Activated CD4-positive, alpha-beta memory T cell treated with anti-CD3 and anti-CD28 coated beads, Interleukin-2, amount 10 ng/mL, durations not matched to agents 7 days and 5 days (primary cell): Measurements from ENCODE around the gene KANSL3. TPM values are rescaled to one million over a fixed set of nuclear protein-coding genes. Genes with fewer than 3 reads are reported as not detected.

Experiments used
- CTCF ChIA-PET: fragments of 350-600 bp; sonication (Branson Sonifier 250); formaldehyde crosslinking; loops from one replicate; lab custom pipeline; 2021; ENCODE audit warnings: antibody characterized with exemption, inconsistent platforms; lab: Charles Lee
- POLR2A ChIA-PET: fragments of 350-600 bp; sonication (Branson Sonifier 250); formaldehyde crosslinking; loops from one replicate; lab custom pipeline; 2021; ENCODE audit warnings: antibody characterized with exemption; lab: Charles Lee
- DNase-seq: peaks from one replicate; pipeline ENCODE4 v3.0.0-alpha.2; 2020
- H3K27ac Mint-ChIP-seq: one replicate; pipeline ENCODE4 v1.8.0; 2021; ENCODE audit warnings: mild to moderate bottlenecking, mixed read lengths
- H3K27me3 Mint-ChIP-seq: one replicate; pipeline ENCODE4 v1.8.0; 2021; ENCODE audit warnings: mixed read lengths
- H3K36me3 Mint-ChIP-seq: one replicate; pipeline ENCODE4 v1.8.0; 2021; ENCODE audit warnings: low read depth, mixed read lengths
- H3K4me1 Mint-ChIP-seq: one replicate; pipeline ENCODE4 v1.8.0; 2021; ENCODE audit warnings: mixed read lengths
- H3K4me3 Mint-ChIP-seq: one replicate; pipeline ENCODE4 v1.8.0; 2021; ENCODE audit warnings: mild to moderate bottlenecking, mixed read lengths
- H3K9me3 Mint-ChIP-seq: one replicate; pipeline ENCODE4 v1.8.0; 2021; ENCODE audit warnings: mixed read lengths
- total RNA-seq, 2 experiments: library from RNA; stranded (reverse); gene quantifications; one replicate each; pipeline ENCODE4 v1.2.3, GENCODE V29; 2021

The KANSL3 gene
- 10 to 100 TPM; 58.2 to 60.9 TPM for total RNA-seq

GRCh38 chr2:96638144-96639121, at the start of gene KANSL3:
TSS of gene KANSL3 (minus strand) at chr2:96638312. CDS start at chr2:96637135, 1,177 bp downstream.
- CTCF ChIA-PET: interaction anchor here (0.9 to 1.9 kb wide), 4 partner anchors 21 to 219 kb away, joined by 3 to 6 read pairs (median 4); partner anchors contain the start of gene ANKRD39
- POLR2A ChIA-PET: interaction anchor here (0.6 to 4.0 kb wide), 19 partner anchors 12 to 430 kb away, joined by 3 to 58 read pairs (median 5); partner anchors contain the start of genes ANKRD39, ARID5A, CNNM4 and LMAN2L
- Mint-ChIP-seq H3K27ac (peak within 1 kb of the TSS; percentile 92), H3K4me3 (peak within 1 kb of the TSS; percentile 96), H3K4me1 (peaks cover 43% of the 10 kb centered on the region), H3K9me3 (no peaks in the 10 kb centered on the region), H3K27me3 (peaks cover 8% of the 10 kb centered on the region), H3K36me3 (peaks cover 34% of the 10 kb centered on the region)
- DNase-seq: peak; percentile 92

GRCh38 chr2:96687266-96687665, 49.2 kb upstream of the KANSL3 start:
- ChIA-PET POLR2A (no interaction called here), CTCF (no interaction called here)
- no peaks in the 10 kb centered on the region for H3K9me3 Mint-ChIP-seq
- no peaks in the 10 kb centered on the region for H3K36me3 Mint-ChIP-seq
- H3K4me1 Mint-ChIP-seq: no peaks in the 10 kb centered on the region
- no peak overlapping the region for H3K4me3 Mint-ChIP-seq
- H3K27ac Mint-ChIP-seq: no peak overlapping the region
- no peaks in the 10 kb centered on the region for H3K27me3 Mint-ChIP-seq
- no peak for DNase-seq

- POLR2A ChIA-PET: no interaction called here
- Mint-ChIP-seq H3K27me3 (no peaks in the 10 kb centered on the region), H3K4me1 (no peaks in the 10 kb centered on the region), H3K36me3 (no peaks in the 10 kb centered on the region), H3K9me3 (no peaks in the 10 kb centered on the region), H3K27ac (no peak overlapping the region), H3K4me3 (no peak overlapping the region)
- no peak for DNase-seq
- CTCF ChIA-PET: no interaction called here
Measured at GRCh38 chr2:96685577-96686459, 47.7 kb upstream of the KANSL3 start.

- H3K4me3 Mint-ChIP-seq: no peak overlapping the region
- ChIA-PET CTCF (no interaction called here), POLR2A (no interaction called here)
- H3K4me1 Mint-ChIP-seq: no peaks in the 10 kb centered on the region
- peaks cover 7% of the 10 kb centered on the region for H3K27me3 Mint-ChIP-seq
- no peaks in the 10 kb centered on the region for H3K9me3 Mint-ChIP-seq
- DNase-seq: no peak
- H3K36me3 Mint-ChIP-seq: no peaks in the 10 kb centered on the region
- no peak overlapping the region for H3K27ac Mint-ChIP-seq
Measured at GRCh38 chr2:96684883-96685576, 46.9 kb upstream of the KANSL3 start.

- H3K9me3 Mint-ChIP-seq: no peaks in the 10 kb centered on the region
- H3K4me3 Mint-ChIP-seq: no peak overlapping the region
- H3K36me3 Mint-ChIP-seq: no peaks in the 10 kb centered on the region
- peaks cover 13% of the 10 kb centered on the region for H3K27me3 Mint-ChIP-seq
- H3K4me1 Mint-ChIP-seq: no peaks in the 10 kb centered on the region
- ChIA-PET CTCF (no interaction called here), POLR2A (no interaction called here)
- DNase-seq: no peak
- no peak overlapping the region for H3K27ac Mint-ChIP-seq
Measured at GRCh38 chr2:96683972-96684820, 46.1 kb upstream of the KANSL3 start.

- Mint-ChIP-seq H3K27me3 (peaks cover 13% of the 10 kb centered on the region), H3K9me3 (no peaks in the 10 kb centered on the region), H3K36me3 (no peaks in the 10 kb centered on the region), H3K4me1 (no peaks in the 10 kb centered on the region), H3K4me3 (no peak overlapping the region), H3K27ac (no peak overlapping the region)
- ChIA-PET CTCF (no interaction called here), POLR2A (no interaction called here)
- no peak for DNase-seq
Measured at GRCh38 chr2:96683307-96683706, 45.2 kb upstream of the KANSL3 start.

GRCh38 chr2:96681540-96681939, 43.4 kb upstream of the KANSL3 start:
- Mint-ChIP-seq H3K27ac (no peak overlapping the region), H3K9me3 (no peaks in the 10 kb centered on the region), H3K4me3 (no peak overlapping the region), H3K36me3 (no peaks in the 10 kb centered on the region), H3K4me1 (no peaks in the 10 kb centered on the region), H3K27me3 (peaks cover 13% of the 10 kb centered on the region)
- CTCF ChIA-PET: no interaction called here
- DNase-seq: no peak
- POLR2A ChIA-PET: no interaction called here

GRCh38 chr2:96680561-96681141, 42.5 kb upstream of the KANSL3 start:
- H3K4me3 Mint-ChIP-seq: no peak overlapping the region
- H3K36me3 Mint-ChIP-seq: no peaks in the 10 kb centered on the region
- H3K9me3 Mint-ChIP-seq: no peaks in the 10 kb centered on the region
- DNase-seq: no peak
- POLR2A ChIA-PET: no interaction called here
- no peaks in the 10 kb centered on the region for H3K4me1 Mint-ChIP-seq
- no peak overlapping the region for H3K27ac Mint-ChIP-seq
- H3K27me3 Mint-ChIP-seq: peaks cover 13% of the 10 kb centered on the region
- CTCF ChIA-PET: no interaction called here

GRCh38 chr2:96679848-96680247, 41.7 kb upstream of the KANSL3 start:
- no peak overlapping the region for H3K4me3 Mint-ChIP-seq
- DNase-seq: no peak
- CTCF ChIA-PET: no interaction called here
- no peaks in the 10 kb centered on the region for H3K9me3 Mint-ChIP-seq
- H3K27ac Mint-ChIP-seq: no peak overlapping the region
- no peaks in the 10 kb centered on the region for H3K4me1 Mint-ChIP-seq
- POLR2A ChIA-PET: no interaction called here
- peaks cover 13% of the 10 kb centered on the region for H3K27me3 Mint-ChIP-seq
- H3K36me3 Mint-ChIP-seq: no peaks in the 10 kb centered on the region

GRCh38 chr2:96669539-96670215, 31.6 kb upstream of the KANSL3 start:
- Mint-ChIP-seq H3K27me3 (peaks cover 8% of the 10 kb centered on the region), H3K36me3 (no peaks in the 10 kb centered on the region), H3K4me1 (no peaks in the 10 kb centered on the region), H3K27ac (no peak overlapping the region), H3K4me3 (no peak overlapping the region), H3K9me3 (no peaks in the 10 kb centered on the region)
- CTCF ChIA-PET: no interaction called here
- DNase-seq: no peak
- POLR2A ChIA-PET: no interaction called here

- Mint-ChIP-seq H3K27ac (no peak overlapping the region), H3K27me3 (peaks cover 9% of the 10 kb centered on the region), H3K36me3 (no peaks in the 10 kb centered on the region), H3K9me3 (no peaks in the 10 kb centered on the region), H3K4me3 (no peak overlapping the region), H3K4me1 (no peaks in the 10 kb centered on the region)
- ChIA-PET CTCF (no interaction called here), POLR2A (no interaction called here)
- DNase-seq: no peak
Measured at GRCh38 chr2:96668771-96669170, 30.7 kb upstream of the KANSL3 start.
